SU-DHL-6 (cell line): ENCODE data around the gene ONECUT3.

ENCODE experiments used
- CTCF ChIP-seq: fragments of 200-600 bp; sonication (generic); IDR thresholded peaks from one replicate; pipeline ENCODE4 v1.5.1; 2017; ENCODE audit warnings: antibody characterized with exemption, mild to moderate bottlenecking, low read length, moderate library complexity; ENCODE audit not compliant: insufficient read depth, poor library complexity, severe bottlenecking
- EZH2phosphoT487 ChIP-seq: fragments of 200-600 bp; sonication (generic), shearing (Covaris generic); conservative IDR thresholded peaks from 2 replicates; pipeline ENCODE4 v1.6.1; 2018; ENCODE audit warnings: mild to moderate bottlenecking, antibody characterized with exemption, low read length, moderate library complexity, mixed read lengths

- TF ChIP-seq CTCF (no peak), EZH2phosphoT487 (no peak)
Measured at GRCh38 chr19:1787116-1787515, 33.8 kb downstream of the ONECUT3 start.
